Thyroid gland (tissue), 4 donors: ENCODE data around the gene GID4. TPM values are rescaled to one million over a fixed set of nuclear protein-coding genes. Genes with fewer than 3 reads are reported as not detected.

Experiments
- DNase-seq, 2 donors: peaks; one replicate each; pipeline ENCODE4 v3.0.0-alpha.2; 2019
- H3K27ac ChIP-seq, 3 donors: fragments of 200-600 bp; sonication (generic); 1 replicate in 2 of 3; 2 replicates in 1 of 3; pipeline ENCODE4 v1.5.1; 2016 to 2019; ENCODE audit warnings: mild to moderate bottlenecking in 1 of 3, moderate library complexity in 1 of 3
- H3K27me3 ChIP-seq: fragments of 200-600 bp; sonication (generic); one replicate; pipeline ENCODE4 v1.5.1; 2019
- H3K36me3 ChIP-seq, 2 donors: fragments of 200-600 bp; sonication (generic); one replicate each; pipeline ENCODE4 v1.5.1; 2016 to 2019
- H3K4me1 ChIP-seq, 2 donors: fragments of 200-600 bp; sonication (generic); one replicate each; pipeline ENCODE4 v1.5.1; 2017 to 2019
- H3K4me3 ChIP-seq, 3 donors: fragments of 200-600 bp; sonication (generic); replicated peaks in 1 of 3; 1 replicate in 2 of 3; 2 replicates in 1 of 3; pipeline ENCODE4 v1.5.1; 2016; ENCODE audit warnings: mild to moderate bottlenecking in 1 of 3
- H3K9me3 ChIP-seq: fragments of 200-600 bp; sonication (generic); one replicate; pipeline ENCODE4 v1.5.1; 2017
- POLR2A ChIP-seq, 2 donors: fragments of 450-650 bp; IDR thresholded peaks; one replicate each; pipeline ENCODE4 v1.6.1; 2017; ENCODE audit warnings: antibody characterized with exemption in 2 of 2, mild to moderate bottlenecking in 2 of 2, moderate library complexity in 1 of 2
- WGBS, 2 donors: methylation state at CpG; one replicate each; pipeline ENCODE4 v1.1.5; 2017; 5-methylcytosine and 5-hydroxymethylcytosine counted together
- intact Hi-C: fragments of 100-400 bp; cut with DNase I; formaldehyde crosslinking; loops from one replicate; pipeline ENCODE4 v1.15.1; 2023
- total RNA-seq, 4 donors: library from RNA; depleted of rRNA; stranded (reverse); fragments of >200 nt; gene quantifications; one replicate each; pipeline ENCODE4 v1.2.3, GENCODE V29; 2016
- TF ChIP-seq, protein P1 (sequence below), 6 experiments: fragments of 200-600 bp in 3 of 6; fragments of 450-650 bp in 3 of 6; sonication (generic) in 3 of 6; IDR thresholded peaks; one replicate each; pipeline ENCODE4 v1.5.1; 2016 to 2019; ENCODE audit warnings: antibody characterized with exemption in 6 of 6, mild to moderate bottlenecking in 2 of 6, inconsistent platforms in 1 of 6, moderate library complexity in 1 of 6

Gene GID4
- total RNA-seq, 4 donors from 2014 or later: 12.6 to 16.8 (median 13.5) TPM

DNA sequence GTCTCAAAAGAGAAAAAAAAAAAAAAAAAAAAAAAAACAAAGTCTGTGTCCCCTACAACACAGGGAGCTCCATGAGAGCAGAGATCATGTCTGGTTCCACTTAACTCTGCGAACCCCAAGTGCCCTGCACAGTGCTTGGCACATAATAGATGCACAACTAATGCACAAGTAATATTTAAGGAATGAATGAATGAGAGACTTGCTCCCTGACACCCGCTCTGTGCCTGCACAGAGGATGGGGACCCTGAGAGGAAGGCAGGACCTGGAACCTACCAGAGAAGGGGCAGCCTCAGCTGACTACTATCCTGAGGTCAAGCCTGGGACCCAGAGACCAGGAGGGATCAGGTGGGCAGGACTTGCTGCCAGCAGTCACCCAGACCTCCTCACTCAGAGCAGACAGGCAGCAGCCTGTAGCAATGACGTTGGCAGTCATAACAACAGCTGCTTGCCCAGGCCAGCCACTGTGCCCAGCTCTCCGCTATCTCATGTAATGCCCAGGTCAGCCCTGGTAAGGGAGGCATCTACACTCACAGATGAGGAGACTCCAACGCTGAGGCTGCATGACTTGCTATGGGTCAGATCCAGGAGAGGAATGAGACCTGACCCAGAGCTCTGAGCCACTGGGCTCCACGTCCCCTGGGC, 72.2 kb downstream of the GID4 start:
- intact Hi-C loops: no loop called here
- H3K27ac ChIP-seq: no peak overlapping the region
- no peak for DNase-seq
- TF ChIP-seq POLR2A (IDR thresholded peaks at IDR 0.05): no peak
- TF ChIP-seq, protein P1, sequence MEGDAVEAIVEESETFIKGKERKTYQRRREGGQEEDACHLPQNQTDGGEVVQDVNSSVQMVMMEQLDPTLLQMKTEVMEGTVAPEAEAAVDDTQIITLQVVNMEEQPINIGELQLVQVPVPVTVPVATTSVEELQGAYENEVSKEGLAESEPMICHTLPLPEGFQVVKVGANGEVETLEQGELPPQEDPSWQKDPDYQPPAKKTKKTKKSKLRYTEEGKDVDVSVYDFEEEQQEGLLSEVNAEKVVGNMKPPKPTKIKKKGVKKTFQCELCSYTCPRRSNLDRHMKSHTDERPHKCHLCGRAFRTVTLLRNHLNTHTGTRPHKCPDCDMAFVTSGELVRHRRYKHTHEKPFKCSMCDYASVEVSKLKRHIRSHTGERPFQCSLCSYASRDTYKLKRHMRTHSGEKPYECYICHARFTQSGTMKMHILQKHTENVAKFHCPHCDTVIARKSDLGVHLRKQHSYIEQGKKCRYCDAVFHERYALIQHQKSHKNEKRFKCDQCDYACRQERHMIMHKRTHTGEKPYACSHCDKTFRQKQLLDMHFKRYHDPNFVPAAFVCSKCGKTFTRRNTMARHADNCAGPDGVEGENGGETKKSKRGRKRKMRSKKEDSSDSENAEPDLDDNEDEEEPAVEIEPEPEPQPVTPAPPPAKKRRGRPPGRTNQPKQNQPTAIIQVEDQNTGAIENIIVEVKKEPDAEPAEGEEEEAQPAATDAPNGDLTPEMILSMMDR (IDR thresholded peaks at IDR 0.05): no peak
- peaks cover 0 to 5% of the 10 kb centered on the region in 2 donors for H3K36me3 ChIP-seq
- 68 to 69% methylated on average over 4 to 5 of the region's 6 CpGs for WGBS, 2 donors
- H3K4me1 ChIP-seq: no peaks in the 10 kb centered on the region
- no peaks in the 10 kb centered on the region for H3K27me3 ChIP-seq
- H3K9me3 ChIP-seq: no peaks in the 10 kb centered on the region
- no peak overlapping the region for H3K4me3 ChIP-seq

DNA sequence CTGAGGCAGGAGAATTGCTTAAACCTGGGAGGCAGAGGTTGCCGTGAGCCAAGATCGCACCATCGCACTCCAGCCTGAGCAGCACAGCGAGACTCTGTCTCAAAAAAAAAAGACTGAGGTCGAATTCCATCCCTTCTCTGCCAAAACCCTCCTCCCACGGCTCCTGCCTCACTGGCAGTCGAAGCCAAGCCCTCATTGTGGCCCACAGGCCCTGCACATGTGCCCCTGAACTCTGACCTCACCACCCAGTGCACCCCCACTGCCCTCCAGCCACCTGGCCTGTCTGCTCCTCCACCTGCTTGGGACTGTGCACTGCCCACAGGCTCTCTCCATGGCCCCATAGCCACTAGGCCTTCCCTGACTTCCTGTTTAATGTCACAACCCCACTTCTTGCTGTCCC, 76.3 kb downstream of the GID4 start:
- WGBS, 2 donors: 76 to 78% methylated on average over 7 of the region's 7 CpGs
- Histone ChIP-seq H3K9me3 (no peaks in the 10 kb centered on the region), H3K36me3 (no peaks in the 10 kb centered on the region), H3K4me1 (no peaks in the 10 kb centered on the region), H3K27me3 (no peaks in the 10 kb centered on the region), H3K4me3 (no peak overlapping the region), H3K27ac (no peak overlapping the region)
- intact Hi-C loops: no loop called here
- TF ChIP-seq POLR2A (IDR thresholded peaks at IDR 0.05): no peak
- TF ChIP-seq, protein P1 (IDR thresholded peaks at IDR 0.05): no peak
- DNase-seq: no peak

DNA sequence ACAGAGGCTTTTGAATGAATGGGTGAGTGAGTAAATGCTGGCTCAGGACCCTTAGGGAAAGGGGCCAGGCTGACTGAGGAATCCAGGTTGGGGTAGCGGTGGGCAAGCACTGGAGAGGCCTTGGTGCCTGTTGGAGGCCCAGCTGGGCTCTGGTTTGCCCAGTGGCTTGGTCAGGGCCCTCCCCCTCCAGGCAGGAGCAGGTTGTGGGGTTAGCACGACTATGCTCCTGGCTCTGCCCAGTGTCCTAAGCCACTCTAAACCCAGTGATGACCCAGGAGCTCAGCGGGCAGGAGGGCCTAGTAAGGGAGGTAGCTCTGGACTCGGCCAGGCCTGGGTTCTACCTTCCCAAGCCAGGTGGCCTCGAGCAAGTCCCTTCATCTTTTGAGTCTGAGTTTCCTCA, 76.9 kb downstream of the GID4 start:
- intact Hi-C loops: no loop called here
- no peak for DNase-seq
- no peaks in the 10 kb centered on the region for H3K27me3 ChIP-seq
- no peaks in the 10 kb centered on the region for H3K4me1 ChIP-seq
- H3K27ac ChIP-seq: no peak overlapping the region
- no peak for TF ChIP-seq POLR2A (IDR thresholded peaks at IDR 0.05)
- TF ChIP-seq, protein P1 (IDR thresholded peaks at IDR 0.05): no peak
- 85 to 94% methylated on average over 2 to 5 of the region's 5 CpGs for WGBS, 2 donors
- H3K9me3 ChIP-seq: no peaks in the 10 kb centered on the region
- no peaks in the 10 kb centered on the region for H3K36me3 ChIP-seq
- no peak overlapping the region for H3K4me3 ChIP-seq

DNA sequence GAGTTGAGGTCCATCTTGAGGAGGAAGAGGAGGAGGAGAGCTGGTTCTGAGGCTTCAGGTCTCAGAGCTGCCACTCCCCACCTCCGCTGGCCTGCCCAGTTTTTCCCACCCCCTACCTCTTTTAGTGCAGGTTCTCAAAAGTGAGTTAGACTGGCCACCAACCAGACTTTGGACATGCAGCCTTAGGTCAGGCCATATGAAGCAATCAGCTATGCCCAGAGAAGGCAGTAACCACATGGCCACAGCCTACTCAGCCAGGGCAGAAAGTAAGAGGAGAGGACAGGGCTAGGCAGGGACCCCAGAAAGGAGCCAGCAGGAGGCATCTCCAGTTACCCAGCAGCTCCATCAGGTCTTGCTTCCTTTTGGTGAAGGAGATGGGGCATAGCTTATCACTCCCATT, 78.3 kb downstream of the GID4 start:
- H3K4me3 ChIP-seq: no peak overlapping the region
- no peaks in the 10 kb centered on the region for H3K27me3 ChIP-seq
- intact Hi-C loops: no loop called here
- 100% methylated on average over 1 of the region's 1 CpG for WGBS, 2 donors
- no peak for DNase-seq
- no peak overlapping the region for H3K27ac ChIP-seq
- no peaks in the 10 kb centered on the region for H3K36me3 ChIP-seq
- TF ChIP-seq, protein P1 (IDR thresholded peaks at IDR 0.05): no peak
- no peak for TF ChIP-seq POLR2A (IDR thresholded peaks at IDR 0.05)
- H3K9me3 ChIP-seq: no peaks in the 10 kb centered on the region
- H3K4me1 ChIP-seq: no peaks in the 10 kb centered on the region

Other genes starting within 250 kb of the GID4 start
- 10 to 100 TPM; 44.6 to 89.4 (median 63.0) TPM for gene SREBF1, start 202.4 kb upstream of the GID4 start, total RNA-seq
- gene TOM1L2, start 67.0 kb upstream of the GID4 start, total RNA-seq: 100 to 1,000 TPM; 138 to 881 (median 257) TPM
- 10 to 100 TPM; 18.5 to 28.7 (median 23.4) TPM for gene DRC3, start 66.5 kb upstream of the GID4 start, total RNA-seq
- gene ATPAF2, start 240 bp upstream of the GID4 start, total RNA-seq: 10 to 100 TPM; 28.1 to 40.1 (median 36.7) TPM
- gene DRG2, start 48.5 kb downstream of the GID4 start, total RNA-seq: 10 to 100 TPM; 35.3 to 88.8 (median 59.2) TPM
- gene MYO15A, start 69.3 kb downstream of the GID4 start, total RNA-seq: 1 to 10 TPM; 1.3 to 3.6 (median 1.7) TPM
- gene ALKBH5, start 144.4 kb downstream of the GID4 start, total RNA-seq: 100 to 1,000 TPM; 123 to 169 (median 159) TPM
- 10 to 100 TPM; 14.5 to 19.4 (median 17.5) TPM for gene LLGL1, start 186.2 kb downstream of the GID4 start, total RNA-seq
- 100 to 1,000 TPM; 231 to 259 (median 241) TPM for gene FLII, start 219.3 kb downstream of the GID4 start, total RNA-seq
- gene MIEF2, start 221.3 kb downstream of the GID4 start, total RNA-seq: 10 to 100 TPM; 25.7 to 47.0 (median 34.9) TPM